ENCODE results near the gene AMOTL2.

- TF ChIP-seq CTCF (optimal IDR thresholded peaks at IDR 0.05 in 1 of 3, IDR thresholded peaks at IDR 0.05 in 1 of 3, conservative IDR thresholded peaks at IDR 0.05 in 1 of 3; ENCODE audit: extremely low read depth in 1 of 3, insufficient read depth in 2 of 3, low read length in 3 of 3), result no peak
- TF ChIP-seq EZH2 (IDR thresholded peaks at IDR 0.05; ENCODE audit: low read length), result no peak
Observed at GRCh38 chr3:134376786-134377426, 2.7 kb upstream of the AMOTL2 start.

Data from keratinocyte (primary cell).